Measurements from ENCODE around the gene ENDOD1.

DNA sequence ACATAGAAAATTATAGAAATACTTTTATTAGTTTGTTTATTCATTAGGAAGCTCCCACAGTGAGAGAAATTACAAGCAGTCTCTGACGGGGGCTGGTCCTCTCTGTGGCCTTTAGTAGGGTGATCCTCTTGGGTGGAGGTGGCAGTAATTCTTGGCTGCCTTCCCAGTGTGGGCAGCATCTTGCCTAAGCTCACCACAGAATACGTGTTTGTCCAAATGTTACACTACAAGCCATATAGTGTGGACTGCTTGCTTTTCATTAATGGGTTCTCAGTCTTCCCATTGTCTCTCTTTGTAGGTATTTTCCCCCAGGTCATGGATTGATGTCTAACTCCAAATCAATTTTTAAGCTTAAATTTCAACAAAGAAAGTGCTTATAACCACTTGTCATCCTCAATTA, 43.3 kb downstream of the ENDOD1 start:
- TF ChIP-seq EZH2phosphoT487 (IDR thresholded peaks at IDR 0.05; ENCODE audit: borderline replicate concordance, low read length) = no peak
- TF ChIP-seq, protein P1, sequence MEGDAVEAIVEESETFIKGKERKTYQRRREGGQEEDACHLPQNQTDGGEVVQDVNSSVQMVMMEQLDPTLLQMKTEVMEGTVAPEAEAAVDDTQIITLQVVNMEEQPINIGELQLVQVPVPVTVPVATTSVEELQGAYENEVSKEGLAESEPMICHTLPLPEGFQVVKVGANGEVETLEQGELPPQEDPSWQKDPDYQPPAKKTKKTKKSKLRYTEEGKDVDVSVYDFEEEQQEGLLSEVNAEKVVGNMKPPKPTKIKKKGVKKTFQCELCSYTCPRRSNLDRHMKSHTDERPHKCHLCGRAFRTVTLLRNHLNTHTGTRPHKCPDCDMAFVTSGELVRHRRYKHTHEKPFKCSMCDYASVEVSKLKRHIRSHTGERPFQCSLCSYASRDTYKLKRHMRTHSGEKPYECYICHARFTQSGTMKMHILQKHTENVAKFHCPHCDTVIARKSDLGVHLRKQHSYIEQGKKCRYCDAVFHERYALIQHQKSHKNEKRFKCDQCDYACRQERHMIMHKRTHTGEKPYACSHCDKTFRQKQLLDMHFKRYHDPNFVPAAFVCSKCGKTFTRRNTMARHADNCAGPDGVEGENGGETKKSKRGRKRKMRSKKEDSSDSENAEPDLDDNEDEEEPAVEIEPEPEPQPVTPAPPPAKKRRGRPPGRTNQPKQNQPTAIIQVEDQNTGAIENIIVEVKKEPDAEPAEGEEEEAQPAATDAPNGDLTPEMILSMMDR (conservative IDR thresholded peaks at IDR 0.05; ENCODE audit: low read depth, low read length) = no peak
- TF ChIP-seq EZH2 (IDR thresholded peaks at IDR 0.05; ENCODE audit: low read length, unreplicated experiment) = no peak
